CD4-positive, alpha-beta T cell treated with Interleukin-10 for 1 hour (primary cell): ENCODE results near the gene SLC19A1.

Source experiments
- DNase-seq: peaks from one replicate; pipeline ENCODE4 v3.0.0-alpha.2; 2020

Gene SLC19A1

DNA sequence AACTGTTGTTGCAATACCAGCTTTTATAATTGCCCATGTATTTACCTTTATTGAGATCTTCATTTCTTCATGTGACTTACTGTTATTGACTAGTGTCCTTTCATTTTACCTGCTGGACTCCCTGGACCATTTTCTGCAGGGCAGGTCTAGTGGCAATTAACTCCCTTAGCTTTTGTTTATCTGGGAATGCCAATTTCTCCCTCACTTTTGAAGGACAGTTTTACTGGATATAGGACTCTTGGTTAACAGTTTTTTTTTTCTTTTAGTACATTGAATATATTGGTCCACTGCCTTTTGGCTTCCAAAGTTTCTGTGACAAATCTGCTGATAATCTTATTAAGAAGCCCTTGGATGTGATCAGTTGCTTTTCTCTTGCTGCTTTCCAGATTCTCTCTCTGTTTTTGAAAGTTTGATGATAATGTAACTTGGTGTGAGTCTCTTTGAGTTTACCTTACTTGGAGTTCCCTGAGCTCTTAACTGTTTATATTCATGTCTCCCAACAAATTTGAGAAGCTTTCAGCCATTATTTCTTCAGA is 80.4 kb downstream of the SLC19A1 start:
- DNase-seq, result no peak

DNA sequence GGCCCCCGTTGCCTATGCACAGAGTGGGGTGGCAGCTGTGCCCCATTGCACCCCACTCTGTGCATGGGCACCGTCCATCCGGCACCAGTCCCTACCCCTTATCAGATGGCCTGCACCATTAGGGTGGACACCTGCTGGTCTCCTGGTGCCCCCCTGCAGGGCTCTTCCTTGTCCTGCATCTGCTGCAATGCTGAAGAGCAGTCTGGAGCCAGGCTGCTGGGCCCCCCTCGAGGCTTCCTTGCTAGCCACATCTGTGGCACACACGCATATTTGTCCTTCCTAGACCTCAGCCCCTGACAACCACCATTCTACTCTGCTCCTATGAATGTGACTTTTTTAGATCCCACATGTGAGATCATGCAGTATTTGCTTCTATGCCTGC is 80.9 kb downstream of the SLC19A1 start:
- no peak for DNase-seq

DNA sequence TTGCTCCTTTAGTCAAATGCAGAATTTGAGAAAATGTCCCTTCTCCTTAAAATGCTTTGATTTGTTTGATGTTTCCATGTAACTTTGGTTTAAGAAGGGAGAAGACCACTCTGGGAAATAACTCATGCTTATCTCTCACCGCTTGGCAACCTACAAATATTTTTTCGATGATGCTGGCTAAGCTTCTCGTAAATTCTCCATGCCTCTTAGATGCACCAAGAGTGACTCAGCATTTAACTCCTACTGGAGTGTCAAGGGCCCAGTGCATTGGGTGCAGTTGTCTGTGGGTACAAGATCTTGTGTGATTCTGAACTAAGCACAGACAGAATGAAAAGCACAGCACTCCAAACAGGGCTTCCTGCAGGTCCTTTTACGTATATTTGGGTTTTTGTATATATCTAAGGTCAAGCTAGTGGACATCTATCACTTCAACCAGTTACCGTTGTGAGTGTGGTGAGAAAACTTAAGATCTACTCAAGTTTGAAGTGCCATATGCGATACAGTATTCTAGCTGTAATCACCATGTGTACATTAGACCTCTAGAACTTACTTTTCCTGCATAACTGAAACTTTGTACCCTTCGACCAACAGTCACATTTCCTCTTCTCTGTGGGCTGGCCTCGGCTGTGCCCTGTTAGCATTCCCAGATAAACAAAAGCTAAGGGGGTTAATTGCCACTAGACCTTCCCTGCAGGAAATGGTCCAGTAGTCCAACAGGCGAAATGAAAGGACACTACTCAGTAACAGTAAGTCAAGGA is 81.5 kb downstream of the SLC19A1 start:
- DNase-seq, result no peak

DNA sequence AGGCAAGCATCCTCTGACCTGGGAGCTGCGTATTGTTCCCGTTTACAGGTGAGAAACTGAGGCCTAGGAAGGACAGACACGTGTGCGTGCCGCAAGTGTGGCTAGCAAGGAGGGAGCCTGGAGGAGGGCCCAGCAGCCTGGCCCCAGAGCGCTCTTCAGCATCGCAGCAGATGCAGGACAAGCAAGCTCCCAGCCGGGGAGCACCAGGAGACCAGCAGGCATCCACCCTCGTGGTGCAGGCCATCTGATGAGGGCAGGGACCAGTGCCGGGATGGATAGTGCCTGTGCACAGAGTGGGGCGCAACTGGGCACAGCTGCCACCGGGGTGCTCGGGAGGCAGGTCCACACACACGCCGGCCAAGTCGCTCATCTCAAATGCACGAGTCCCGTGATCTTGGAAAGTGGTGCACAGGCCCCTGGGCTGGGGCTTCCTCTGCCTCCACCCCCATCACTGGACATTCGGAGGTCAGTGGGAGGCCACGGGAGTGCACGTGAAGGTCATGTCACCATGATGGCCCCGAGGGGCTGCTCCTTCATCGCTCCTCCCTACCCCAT is 82.2 kb downstream of the SLC19A1 start:
- DNase-seq, result no peak

DNA sequence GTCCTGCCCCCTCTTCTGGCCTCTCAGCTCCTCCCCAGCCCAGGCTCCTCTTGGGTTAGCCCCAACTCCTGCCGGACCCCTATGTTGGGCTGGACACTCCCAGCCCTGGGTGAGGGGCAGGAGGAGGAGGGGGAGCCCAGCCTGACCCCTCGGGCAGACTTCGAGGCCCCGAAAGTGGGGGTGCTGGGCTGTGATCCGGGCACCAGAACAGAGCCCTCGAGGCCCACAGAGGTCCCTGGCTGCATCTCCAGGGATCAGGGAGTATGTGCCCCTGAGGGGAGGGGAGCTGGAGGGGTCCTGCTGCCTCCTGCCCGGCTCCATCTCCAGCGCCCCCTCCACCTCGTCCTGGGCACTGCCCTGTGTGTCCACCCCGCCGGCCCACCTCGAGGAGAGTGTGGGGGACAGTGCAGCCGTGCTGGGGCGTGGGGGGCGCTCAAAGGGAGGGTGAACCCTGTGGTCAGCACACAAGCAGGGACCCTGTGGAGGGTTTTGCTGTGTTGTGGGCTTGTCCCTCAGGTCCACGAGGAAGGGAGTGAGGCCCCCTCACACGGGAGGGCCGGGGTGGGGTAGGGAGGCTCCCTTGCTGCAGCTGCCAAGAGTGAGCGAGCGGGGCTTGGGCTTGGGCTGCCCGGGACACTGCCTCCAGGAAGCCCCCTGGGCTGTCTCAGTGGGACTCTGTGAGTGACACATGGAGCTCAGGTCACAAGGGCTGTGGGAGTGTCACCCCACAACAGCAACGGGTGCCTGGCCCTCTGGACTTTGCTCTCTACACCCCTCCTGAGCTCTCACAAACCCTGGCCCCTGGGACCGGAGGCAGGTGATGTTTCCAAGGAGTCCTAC is 82.8 kb downstream of the SLC19A1 start:
- no peak for DNase-seq

DNA sequence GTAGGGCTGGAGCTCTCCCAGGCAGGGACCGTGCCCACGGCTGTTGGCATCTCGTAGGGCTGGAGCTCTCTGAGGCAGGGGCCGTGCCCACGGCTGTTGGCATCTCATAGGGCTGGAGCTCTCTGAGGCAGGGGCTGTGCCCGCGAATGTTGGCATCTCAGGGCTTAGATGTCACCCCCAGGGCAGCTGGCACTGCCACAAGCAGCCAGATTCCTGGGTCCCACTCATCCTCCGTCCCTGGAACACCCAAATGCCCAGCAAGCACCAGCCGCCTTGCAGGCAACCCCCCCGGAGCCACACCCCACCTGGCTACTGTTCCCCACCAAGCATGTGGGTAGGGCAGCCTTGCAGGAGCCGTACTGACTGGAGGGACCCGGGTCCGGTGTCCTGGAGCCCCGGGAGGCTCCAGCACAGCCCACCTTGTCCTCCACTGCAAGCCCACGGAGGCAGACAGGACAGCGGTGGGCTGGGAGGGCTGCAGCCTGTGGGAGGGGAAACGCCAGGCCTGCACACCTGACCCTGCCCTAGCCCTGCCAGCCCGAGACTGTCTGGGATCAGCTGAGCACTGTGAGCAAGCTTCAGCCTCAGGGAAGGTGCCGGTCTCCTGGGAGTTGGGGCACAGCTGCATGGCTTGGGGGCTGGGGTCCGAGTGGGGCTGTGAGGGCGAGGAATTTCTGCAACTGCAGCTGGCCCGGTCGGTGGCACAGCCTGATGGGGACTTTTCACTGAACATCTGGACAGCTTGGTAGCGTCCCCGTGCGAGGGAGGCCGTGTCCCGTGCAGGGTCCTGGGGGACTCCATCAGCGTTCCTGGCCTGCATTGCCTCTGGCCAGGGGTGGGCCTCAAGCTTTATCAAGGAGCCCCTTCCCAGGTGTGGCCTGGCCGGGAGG is 83.7 kb downstream of the SLC19A1 start:
- DNase-seq, result no peak

DNA sequence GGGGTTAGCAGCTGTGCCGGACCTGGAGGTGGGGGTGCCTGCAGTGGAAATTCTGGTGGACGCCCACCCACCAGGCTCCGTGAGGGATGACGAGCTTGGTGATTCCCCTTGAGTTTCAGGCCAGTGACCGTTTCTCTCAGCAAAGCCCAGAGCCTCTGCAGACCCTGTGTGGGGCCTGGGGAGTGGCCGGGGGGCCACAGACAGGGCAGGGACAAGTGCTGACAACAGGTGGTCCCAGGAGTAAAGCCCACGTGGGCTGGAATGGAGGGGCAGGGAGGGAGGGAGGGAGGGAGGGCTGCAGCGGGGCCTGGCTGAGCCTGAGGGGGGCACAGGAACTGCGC is 84.4 kb downstream of the SLC19A1 start:
- no peak for DNase-seq

DNA sequence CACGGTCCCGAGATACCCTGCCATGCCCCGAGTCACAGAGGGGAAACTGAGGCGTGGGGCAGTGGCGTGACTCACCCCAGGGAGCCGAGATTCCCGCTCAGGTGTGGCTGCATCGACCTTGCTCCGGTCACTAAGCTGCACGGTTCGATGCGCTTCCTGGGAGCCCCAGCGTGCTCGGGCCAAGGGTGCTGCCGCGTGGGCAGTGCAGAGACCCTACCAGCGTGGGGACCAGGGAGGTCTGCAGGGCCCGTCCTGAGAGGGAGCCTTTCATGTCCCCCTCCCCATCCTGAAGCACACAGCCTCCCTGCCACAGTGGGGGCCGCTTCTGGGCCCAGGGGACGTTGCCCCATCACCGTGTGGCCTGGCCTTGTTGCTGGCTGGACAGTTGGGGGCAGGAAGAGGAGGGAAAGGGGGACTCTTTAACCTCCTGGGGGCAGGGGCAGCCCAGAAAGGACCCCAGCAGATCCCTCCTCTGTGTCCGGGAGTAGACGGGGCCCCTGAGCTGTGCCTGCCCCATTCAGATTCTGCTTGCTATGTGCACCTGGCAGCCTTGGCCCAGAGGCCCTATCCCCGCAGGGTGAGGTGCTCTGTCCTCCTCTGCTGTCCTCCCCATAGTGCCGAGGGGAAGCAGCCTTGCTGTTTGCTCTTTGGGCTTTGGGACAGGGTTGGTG is 84.9 kb downstream of the SLC19A1 start:
- no peak for DNase-seq

DNA sequence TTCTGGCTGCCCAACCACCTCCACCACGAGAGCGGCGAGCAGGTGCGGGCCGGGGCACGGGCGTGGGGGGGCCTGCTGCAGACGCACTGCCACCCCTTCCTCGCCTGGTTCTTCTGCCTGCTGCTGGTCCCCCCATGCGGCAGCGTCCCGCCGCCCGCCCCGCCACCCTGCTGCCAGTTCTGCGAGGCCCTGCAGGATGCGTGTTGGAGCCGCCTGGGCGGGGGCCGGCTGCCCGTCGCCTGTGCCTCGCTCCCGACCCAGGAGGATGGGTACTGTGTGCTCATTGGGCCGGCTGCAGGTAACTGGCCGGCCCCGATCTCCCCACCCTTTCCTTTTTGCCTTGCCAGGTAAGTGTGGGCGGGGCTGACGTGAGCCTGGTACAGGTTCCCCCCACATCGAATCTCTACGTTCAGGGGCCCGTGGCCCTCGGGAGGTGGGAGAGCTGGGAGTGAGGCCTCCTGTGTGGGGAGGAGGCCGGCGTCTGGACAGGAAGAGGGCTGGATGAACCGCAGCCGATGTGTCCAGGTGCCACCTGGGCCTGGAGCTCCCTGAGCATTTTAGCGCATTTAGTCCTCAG is 85.6 kb downstream of the SLC19A1 start:
- no peak for DNase-seq

DNA sequence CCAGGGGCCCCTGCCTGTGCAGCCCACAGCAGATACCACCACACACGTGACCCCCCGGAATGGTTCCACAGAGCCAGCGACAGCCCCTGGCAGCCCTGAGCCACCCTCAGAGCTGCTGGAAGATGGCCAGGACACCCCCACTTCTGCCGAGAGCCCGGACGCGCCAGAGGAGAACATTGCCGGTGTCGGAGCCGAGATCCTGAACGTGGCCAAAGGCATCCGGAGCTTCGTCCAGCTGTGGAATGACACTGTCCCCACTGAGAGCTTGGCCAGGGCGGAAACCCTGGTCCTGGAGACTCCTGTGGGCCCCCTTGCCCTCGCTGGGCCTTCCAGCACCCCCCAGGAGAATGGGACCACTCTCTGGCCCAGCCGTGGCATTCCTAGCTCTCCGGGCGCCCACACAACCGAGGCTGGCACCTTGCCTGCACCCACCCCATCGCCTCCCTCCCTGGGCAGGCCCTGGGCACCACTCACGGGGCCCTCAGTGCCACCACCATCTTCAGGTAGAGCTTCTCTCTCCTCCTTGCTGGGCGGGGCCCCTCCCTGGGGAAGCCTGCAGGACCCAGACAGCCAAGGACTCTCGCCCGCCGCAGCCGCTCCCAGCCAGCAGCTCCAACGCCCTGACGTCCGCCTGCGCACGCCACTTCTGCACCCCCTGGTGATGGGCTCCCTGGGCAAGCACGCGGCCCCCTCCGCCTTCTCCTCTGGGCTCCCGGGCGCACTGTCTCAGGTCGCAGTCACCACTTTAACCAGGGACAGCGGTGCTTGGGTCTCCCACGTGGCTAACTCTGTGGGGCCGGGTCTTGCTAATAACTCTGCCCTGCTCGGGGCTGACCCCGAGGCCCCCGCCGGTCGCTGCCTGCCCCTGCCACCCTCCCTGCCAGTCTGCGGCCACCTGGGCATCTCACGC is 86.3 kb downstream of the SLC19A1 start:
- no peak for DNase-seq

DNA sequence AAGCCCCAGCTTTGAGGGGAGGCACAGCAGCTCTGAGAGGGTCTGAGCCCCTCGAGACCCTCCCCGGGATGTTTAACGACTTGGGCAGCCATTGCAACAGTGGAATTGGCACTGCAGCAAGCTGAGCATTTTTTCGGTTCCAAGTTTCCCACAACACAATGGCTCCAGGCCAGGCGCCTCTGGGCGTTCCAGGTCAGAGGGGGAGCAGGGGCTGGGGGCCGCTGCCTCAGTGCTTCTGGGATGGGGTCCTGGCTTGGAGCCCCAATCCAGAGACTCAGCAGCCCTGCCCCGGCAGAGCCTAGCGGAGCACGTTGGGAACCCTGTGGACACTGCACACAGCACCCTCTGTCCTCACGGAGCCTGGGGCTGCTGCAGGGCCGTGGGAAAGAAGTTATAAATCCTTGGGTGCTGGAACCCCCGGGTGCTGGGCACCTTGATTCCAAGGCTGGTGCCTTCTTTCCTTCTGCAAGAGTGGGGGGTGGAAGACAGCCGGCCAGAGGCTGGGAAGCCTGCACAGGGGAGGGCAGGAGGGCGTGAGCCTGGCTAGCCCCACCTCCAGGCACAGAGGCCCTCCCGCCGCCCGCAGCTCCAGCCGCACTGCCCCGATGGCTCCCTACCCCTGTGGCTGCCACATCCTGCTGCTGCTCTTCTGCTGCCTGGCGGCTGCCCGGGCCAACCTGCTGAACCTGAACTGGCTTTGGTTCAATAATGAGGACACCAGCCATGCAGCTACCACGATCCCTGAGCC is 87.1 kb downstream of the SLC19A1 start:
- no peak for DNase-seq

DNA sequence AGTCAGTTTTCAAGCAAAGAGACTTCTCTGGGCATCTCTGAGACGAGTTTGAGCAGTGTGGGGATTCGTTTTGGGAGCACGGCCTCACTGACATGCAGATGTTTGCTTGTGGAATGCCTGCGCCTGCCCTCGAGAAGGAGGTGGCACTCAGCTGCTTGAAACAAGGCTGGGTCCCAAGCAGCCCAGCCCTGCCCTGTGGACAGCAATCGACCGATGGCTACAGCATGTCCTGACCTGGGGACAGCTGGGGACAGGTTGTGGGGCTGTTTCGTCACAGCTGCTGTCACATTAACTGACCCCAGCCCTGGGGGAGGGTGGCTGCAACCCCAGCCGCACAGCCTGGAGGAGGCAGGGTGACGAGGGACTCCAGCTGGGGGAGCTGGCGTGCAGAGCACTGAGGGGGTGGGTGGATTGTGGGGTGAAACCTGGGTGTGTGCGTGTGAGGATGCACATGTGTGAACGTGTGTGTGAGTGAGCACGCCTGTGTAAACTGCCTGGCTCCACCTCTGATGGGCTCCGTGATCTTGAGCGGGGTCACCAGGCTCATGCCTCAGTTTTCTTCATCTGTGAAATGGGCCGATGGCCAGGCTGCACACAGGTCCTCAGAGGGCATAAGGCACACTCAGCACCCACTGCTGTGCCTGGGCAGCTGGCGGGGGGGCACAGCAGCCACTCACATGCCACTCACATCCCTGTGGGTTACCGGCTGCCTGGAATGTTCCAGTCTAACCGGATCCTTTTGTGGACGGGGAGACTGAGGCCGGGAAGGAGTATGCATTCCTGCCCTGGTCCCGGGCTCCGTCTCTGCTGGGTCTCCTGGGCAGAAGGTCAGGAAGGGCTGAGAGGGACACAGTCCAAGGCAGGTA is 87.9 kb downstream of the SLC19A1 start:
- DNase-seq, result no peak

DNA sequence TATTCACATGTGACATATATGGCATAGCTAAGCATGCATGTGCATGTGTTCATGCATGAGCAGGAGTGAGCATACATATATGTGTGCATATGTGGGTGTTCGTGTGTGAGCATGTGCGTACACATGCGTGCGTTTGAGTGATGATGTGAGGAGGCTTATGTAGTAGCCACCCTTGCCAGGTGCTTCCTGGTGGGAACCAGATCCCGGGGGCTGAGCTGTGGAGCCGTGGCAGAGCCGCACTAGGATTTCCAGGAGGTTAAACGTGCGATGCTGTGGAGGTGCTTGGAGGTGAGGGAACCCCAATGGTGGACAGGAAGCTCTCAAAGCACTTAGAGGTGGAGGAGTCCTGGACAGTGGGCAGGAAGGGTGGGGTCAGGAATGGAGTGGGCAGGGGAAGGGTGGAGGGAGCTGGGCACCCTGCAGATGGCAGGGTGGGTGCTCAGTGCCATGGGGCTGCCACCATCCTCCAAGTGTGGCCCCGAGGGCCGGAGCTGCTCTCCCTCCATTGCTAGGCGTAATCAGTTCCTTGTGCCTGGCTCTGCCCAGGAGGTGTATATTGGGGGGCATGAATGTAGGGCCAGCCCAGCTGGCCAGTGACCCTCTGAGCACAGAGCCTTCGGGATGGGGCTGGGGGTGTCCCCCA is 88.8 kb downstream of the SLC19A1 start:
- DNase-seq, result no peak

DNA sequence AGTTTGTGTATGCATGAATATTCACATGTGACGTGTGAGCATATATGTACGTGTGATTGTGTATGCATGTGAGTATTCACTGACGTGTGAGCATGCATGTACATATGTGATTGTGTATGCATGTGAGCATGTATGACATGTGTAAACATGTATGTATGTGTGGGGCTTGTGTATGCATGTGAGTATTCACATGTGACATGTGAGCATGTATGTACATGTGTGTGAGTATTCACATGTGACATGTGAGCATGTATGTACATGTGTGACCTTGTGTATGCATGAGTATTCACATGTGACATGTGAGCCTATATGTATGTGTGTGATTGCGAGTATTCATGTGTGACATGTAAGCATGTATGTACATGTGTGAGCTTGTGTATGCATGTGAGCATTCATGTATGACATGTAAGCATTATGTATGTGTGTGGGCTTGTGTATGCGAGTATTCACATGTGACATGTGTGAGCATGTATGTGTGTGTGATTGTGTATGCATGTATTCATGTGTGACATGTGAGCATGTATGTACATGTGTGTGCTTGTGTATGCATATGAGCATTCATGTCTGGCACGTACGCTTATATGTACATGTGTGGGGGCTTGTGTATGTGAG is 89.4 kb downstream of the SLC19A1 start:
- no peak for DNase-seq

DNA sequence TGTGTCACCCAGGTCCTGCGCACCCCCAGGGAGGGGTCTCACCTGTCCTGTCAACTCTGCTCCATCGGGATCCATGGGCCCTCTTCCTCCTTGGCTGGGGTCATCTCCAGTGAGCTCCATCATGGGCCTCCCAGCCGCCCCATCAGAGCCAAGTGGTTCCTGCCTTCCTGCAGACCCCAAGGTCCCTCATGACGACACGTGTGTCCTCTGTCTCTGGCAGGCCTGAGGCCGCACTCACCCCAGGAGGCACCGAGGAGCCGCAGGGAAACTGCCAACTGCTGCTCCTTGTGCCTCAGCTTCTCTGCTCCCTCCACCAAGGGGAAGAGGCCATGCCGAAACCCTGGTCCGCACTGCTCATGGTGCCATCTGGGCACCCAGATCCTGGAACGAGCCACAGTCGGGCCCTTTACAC is 90.5 kb downstream of the SLC19A1 start:
- DNase-seq, result no peak

DNA sequence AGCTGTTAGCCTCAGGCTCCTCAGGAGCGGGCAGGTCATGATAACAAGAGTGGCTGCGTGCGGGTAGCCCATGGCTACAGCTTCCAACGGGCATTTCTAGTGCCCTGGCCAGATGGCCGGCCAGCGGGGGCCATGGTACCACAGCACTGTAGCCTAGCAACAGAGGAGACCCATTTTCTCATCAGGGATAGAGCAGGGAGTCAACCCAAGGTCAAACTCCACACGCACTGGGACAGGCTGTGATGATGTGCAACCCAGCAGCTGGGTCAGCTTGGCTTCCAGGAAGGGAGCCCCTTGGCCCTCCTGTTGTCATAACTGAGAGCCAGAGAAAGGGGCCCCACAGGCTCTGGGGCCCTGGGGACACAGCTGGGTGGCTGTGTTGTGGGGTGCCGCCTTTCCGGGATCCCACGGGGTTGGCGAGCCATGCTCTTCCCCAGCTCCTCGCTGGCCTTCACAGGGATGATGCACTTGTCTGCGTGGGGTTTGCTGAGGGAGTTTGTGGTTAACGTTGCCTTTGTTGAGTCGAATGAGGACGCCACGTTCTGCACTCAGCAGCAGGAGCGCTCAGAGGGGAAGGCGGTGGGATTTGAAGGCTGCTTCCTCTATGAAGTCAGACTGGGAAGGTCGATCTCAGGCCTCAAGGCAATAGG is 91.0 kb downstream of the SLC19A1 start:
- DNase-seq, result no peak

DNA sequence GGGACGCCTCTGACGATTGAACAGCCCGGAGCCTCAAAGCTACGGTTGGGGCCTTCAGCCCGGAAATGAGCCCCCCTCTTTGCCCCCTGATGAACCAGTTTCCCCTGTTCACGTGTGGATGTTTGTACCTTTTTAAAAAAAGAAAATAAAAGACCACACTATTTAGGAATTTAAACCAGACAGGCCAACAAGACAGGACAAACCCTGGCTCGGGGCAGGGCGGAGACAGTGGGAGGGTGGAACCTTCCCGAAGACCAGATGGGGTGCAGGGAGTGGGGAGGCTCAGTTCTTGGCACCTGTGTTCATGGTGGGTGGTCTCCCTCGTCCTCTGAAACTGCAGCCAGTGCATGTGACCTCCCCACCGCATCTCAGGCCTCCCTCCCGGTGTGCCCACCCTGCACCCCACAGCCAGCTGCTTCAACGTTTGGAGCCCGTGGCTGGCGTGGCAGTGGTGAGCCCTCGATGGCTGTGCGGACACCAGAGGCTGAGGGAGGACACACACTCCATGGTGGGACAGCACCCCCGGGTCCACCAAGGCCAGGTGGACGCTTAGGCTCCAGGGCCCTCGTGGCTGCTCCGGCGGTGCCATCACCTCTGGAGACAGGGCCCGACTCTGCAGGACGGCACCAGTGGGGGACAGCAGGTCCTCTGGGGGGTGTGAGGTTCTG is 91.7 kb downstream of the SLC19A1 start:
- DNase-seq, result no peak
